GM06990 (cell line): ENCODE results near the gene MUSTN1.

ENCODE experiments used
- DNase-seq: peaks from one replicate; pipeline ENCODE4 v3.0.0-alpha.2; 2011; ENCODE audit not compliant: insufficient read length; ENCODE audit errors: extremely low read depth
- H3K27me3 ChIP-seq: replicated peaks from 2 replicates; pipeline ENCODE4 v1.6.0; 2011; ENCODE audit warnings: low read length; ENCODE audit not compliant: control insufficient read depth, insufficient read depth
- H3K36me3 ChIP-seq: 2 replicates; pipeline ENCODE4 v1.5.1; 2011; ENCODE audit warnings: low read length; ENCODE audit not compliant: control insufficient read depth, insufficient read depth
- H3K4me3 ChIP-seq: replicated peaks from 2 replicates; pipeline ENCODE4 v1.5.1; 2011; ENCODE audit warnings: low read depth, mild to moderate bottlenecking, control low read depth, low read length
- CTCF ChIP-seq: IDR thresholded peaks from 2 replicates; pipeline ENCODE4 v1.5.1; 2011; ENCODE audit warnings: low read length, control low read depth, mild to moderate bottlenecking, inconsistent platforms; ENCODE audit not compliant: insufficient read depth, poor library complexity, severe bottlenecking

The MUSTN1 gene

GRCh38 chr3:52787672-52788625 is 46.9 kb downstream of the MUSTN1 start:
- Histone ChIP-seq H3K27me3 (no peaks in the 10 kb centered on the region; the same call in 1 of the 2 replicates), H3K36me3 (no peaks in the 10 kb centered on the region), H3K4me3 (no peak overlapping the region)
- DNase-seq: no peak
- TF ChIP-seq CTCF: no peak

GRCh38 chr3:52787246-52787645 is 47.6 kb downstream of the MUSTN1 start:
- DNase-seq: no peak
- no peak for TF ChIP-seq CTCF
- H3K4me3 ChIP-seq: no peak overlapping the region
- no peaks in the 10 kb centered on the region; the same call in 1 of the 2 replicates for H3K27me3 ChIP-seq
- H3K36me3 ChIP-seq: no peaks in the 10 kb centered on the region

GRCh38 chr3:52786330-52787215 is 48.2 kb downstream of the MUSTN1 start:
- Histone ChIP-seq H3K36me3 (no peaks in the 10 kb centered on the region), H3K27me3 (no peaks in the 10 kb centered on the region), H3K4me3 (no peak overlapping the region)
- no peak for DNase-seq
- TF ChIP-seq CTCF: no peak

GRCh38 chr3:52784931-52785590 is 49.8 kb downstream of the MUSTN1 start:
- TF ChIP-seq CTCF: no peak
- H3K36me3 ChIP-seq: no peaks in the 10 kb centered on the region
- no peak for DNase-seq
- H3K27me3 ChIP-seq: no peaks in the 10 kb centered on the region
- no peak overlapping the region for H3K4me3 ChIP-seq

GRCh38 chr3:52784021-52784621 is 50.7 kb downstream of the MUSTN1 start:
- Histone ChIP-seq H3K4me3 (no peak overlapping the region), H3K27me3 (no peaks in the 10 kb centered on the region), H3K36me3 (no peaks in the 10 kb centered on the region)
- no peak for TF ChIP-seq CTCF
- no peak for DNase-seq
